Measurements from ENCODE around the gene HLA-DOA.

HLA-DOA gene

DNA sequence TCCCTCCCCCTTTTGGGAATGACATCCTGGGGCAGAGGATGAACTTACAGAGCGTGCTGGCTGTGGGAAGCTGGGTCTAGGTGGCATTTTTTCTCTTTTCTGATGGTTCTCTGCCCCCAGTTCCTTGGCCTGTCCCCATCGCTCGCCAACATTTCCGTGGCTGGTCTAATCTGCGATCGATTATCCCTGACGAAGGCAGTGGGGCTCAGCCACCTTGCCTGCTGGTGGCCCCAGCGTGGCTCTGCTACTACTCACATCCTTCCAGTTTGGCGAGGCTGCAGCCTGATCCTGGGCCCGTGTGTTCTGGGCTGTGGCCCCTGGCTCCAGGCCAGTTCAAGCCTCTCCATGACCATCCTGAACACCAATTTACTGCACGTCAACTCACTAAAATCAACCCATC, 6.4 kb upstream of the HLA-DOA start:
- no peak for DNase-seq

DNA sequence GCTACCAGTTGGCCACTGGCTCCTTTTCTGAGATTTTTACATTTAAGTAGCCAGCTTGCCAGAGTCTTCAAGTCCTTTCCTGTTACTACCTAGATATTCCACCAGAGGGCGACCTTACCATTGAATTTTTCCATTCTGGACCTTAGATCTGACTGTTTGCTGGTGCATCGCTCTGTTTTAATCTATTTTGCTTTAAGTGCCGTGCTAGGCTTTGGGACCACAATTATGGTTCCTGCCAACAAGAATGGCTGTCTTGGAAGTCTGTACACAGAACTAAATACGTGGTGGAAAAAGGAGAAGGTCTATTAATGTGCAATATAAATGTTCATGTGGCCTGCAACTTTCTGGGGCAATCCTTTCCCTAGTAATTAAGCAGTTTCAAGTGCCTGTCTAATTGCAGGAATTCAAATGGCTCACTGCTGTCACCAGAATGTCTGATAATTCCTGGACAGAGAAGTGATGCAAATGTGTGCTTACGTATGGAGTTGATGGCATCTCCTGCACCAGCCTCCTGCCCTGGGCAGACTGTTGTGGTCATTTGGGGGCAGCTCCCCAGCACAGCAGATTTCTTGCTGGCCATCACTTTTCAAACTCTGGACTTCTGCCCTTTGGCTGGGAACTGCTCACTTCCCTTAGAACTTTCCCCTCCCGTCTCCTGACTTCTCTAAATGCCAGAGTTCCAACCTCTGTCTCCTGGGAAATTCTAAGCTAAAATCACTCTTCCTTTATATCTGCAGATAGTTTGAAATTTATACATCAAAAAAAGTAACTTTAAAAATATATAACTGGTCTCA, 5.6 kb upstream of the HLA-DOA start:
- DNase-seq = peak in 1 of 2 experiments; percentile 38

DNA sequence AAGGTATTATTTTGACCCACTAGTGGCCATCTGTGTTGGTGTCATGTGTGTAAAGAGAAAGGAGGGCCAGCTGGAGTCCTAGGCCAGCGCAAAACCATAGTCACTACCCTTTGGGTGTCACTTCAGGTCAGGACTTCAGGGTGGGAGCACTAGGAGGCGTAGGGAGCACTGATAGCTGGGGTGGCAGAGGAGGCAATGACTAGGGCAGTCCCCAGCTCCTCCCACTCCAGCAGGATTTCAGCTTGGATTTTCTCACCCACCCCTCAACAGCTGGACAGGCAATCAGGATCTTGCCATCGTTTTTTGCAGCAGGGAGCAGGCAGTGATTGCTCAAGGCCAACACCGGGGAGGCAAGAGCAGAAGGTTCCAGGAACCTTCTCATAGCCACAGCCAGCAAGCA, 4.2 kb upstream of the HLA-DOA start:
- no peak for DNase-seq

DNA sequence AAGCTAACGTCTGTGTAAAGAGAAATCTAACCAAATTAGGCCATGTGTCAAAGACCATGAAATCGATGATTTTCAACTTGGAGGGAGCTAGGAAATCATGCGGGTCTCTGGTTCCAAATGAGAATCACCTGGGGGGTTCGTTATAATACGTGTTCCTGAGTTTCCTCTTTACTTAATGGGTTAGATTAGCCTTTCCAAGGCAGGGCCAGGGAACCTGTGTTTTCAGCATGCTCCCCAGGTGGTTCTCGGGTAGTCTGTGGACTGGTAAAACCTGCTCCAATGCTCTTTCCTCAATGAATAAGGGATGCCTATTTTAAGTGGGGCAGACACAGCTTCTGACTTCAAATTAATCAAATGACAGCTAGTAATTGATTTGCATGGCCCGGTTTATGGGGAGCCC, 965 bp upstream of the HLA-DOA start:
- DNase-seq = no peak

DNA sequence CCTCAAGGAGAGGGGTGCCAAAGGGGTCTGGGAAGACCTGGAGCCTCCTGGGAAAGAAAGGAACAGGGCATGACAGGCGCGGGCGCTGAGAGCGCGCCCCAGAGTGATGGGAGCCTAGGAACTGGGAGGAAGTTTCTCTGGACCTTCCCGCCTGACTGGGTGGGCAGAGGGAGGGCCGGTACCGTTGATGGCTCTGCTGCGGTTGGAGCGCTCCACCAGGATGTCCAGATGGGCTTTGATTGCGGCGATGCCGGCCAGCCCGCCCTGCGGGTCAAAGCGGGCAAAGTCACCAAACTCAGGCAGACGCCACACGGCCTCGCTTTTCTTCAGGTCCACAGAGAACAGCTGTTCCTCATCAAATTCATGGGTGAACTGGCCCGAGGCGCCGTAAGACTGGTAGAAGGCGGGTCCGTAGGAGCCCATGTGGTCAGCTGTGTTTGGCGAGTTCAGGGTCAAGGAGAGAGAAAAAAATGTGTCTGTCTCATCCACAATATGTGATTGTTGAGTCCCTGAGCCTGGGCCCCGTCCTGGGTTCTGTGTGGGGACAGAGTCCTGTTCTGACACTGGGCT, 1.5 kb downstream of the HLA-DOA start:
- DNase-seq = no peak

DNA sequence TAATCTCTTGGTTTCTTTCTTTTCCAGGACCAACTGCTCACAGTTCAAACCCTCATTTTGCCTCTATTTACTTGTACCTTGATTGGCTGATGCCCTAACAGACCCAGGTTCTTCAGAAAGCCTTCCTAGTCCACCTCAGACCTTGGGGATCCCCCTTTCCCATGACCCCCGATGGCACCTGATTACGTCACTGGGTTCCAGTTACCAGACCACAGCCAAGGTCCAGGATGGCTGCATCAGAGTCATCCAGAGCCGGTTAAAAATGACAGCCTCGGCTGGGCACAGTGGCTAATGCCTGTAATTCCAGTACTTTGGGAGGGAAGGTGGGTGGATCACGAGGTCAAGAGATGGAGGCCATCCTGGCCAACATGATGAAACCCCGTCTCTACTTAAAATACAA, 4.5 kb downstream of the HLA-DOA start:
- no peak for DNase-seq

DNA sequence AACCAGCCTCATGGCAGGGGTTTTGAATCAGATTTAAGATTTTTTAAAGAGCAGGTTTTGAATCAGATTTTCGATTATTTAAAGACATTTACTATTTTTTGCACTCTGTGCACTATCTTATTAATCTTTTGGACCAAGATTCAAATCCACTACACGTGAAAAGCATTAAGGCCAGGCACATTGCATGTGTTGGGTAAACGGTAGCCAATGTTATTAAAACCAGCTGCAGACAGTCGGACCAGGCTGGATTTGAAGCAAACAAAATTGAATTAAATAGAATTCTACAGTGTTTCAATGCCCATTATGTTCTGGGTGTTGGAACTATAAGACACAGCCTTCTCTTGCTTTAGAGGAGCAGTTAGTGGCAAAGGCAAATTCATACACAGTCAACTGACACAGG, 7.7 kb downstream of the HLA-DOA start:
- no peak for DNase-seq

DNA sequence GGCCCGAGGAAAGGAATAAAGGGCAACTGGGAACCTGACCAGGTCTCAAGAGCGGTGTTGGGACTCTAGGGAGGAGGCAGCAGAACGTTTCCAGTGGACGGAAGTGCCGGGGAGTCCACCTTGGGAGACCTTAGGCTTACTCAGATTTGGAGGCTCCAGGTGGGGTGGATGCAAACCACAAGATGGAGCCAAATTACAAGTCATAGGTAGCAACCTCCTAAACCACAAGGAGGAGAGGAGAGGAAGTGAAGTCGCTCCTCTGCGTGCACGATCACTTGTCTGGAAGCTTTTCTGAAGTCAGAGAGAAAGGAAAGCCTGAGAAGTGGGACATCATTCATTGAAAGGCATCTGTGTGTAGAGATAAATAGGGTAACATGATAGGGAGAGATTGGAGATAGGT, 9.3 kb downstream of the HLA-DOA start:
- no peak for DNase-seq

DNA sequence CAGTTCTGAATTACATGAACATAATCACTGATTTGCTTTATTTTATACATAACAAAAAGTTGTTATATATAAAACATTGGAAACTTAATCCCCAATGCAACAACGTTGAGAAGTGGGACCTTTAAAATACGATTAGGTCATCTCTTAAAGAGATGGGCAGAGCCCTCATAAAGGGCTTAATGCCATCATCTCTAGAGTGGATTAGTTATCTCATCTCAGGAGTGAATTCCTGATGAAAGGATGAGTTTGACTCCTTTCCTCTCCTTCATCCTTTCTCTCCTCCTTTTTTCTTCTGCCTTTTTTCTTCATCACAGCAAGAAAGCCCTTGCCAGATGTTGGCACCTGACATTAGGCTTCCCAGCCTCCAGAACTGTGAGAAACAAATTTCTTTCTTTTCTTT, 13.9 kb downstream of the HLA-DOA start:
- no peak for DNase-seq

DNA sequence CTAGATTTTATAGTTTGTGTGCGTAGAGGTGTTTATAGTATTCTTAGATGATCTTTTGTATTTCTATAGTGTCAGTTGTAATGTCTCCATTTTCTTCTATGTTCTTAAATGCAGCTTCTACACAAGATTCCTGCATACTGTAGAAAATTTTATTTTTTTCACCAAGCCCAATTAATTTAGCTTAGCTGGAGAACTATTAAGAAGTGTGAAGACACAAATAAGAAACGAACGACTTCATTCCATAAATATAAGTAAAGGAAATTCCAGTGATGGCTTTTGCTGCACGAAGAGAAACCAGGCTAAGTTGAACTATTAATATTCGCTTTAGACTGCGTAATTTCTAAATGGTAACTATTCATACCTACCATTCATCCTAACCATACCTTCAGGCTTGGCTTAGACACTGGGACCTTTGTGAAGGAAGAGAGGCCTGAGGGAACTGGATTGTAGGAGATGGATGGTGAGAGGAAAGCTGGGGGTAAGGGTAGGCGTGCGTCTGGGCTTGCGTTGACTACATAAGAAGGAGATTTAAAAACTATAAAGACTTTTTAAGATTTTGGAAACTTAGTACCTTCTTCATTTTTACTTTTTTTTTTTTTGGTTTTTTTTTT, 15.9 kb downstream of the HLA-DOA start:
- no peak for DNase-seq

DNA sequence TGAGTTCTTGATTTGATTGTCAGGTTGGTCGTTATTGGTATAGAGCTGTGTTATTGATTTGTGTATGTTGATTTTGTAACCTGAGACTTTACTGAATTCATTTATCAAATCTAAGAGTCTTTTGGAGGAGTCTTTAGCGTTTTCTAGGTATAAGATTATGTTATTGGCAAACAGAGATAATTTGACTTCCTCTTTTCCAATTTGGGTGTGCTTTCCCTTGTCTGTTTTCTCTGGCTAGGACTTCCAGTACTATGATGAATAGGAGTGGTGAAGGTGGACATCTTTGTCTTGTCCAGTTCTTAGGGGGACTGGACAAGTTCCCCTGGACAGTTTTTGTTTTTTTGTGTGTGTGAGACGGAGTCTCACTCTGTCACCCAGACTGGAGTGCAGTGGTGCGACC, 17.4 kb downstream of the HLA-DOA start:
- DNase-seq = no peak

DNA sequence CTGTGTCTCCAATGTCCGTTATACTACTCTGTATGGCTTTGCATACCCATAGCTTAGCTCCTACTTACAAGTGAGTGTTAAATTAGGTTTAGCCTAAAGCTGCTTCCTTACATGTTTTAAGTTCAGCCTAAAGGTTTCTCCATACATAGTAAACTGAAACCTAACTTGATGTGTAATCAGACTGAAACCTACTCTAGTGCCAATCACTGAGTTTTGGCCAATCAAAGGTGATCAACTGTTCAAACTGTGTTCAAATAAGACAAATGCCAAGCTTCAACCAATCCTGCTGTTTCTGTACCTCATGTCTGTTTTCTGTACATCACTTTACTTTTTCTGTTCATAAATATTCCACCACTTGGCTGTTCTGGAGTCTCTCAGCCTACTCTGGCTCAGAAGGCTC, 20.0 kb downstream of the HLA-DOA start:
- DNase-seq = no peak

DNA sequence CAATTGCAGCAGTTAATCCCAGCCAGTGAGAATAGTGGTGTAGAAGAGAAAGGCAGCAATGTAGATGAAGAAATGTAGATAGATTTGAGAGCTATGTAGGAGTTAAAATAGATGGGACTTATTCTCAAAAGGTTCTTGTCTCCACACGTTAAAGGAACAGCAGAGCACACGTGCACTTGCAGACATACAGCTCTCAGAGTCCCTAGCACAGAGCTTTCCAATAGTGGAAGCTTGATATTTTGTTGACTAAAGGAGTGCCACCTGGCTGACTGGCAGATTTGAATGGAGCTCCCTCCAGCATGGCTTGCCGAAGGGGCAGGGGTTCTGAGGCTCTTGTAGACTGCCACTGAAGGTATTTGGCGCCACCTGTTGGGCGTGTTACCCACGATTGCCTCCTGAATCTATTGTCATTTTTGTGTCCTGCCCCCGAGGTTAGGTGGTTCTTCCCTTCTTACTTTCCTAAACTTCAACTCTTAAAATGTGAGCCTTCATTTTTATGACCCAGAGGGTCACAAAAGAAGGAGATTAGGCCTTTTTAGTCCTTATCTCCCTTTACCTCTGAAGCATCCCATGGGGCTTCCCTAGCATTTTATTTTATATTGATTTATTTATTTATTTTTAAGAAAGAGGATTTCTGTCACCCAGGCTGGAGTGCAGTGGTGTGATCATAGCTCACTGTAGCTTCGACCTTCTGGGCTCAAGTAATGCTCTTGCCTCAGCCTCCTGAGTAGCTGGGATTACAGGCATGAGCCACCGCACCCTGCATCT, 24.6 kb downstream of the HLA-DOA start:
- peak; percentile 91 to 92 for DNase-seq

DNA sequence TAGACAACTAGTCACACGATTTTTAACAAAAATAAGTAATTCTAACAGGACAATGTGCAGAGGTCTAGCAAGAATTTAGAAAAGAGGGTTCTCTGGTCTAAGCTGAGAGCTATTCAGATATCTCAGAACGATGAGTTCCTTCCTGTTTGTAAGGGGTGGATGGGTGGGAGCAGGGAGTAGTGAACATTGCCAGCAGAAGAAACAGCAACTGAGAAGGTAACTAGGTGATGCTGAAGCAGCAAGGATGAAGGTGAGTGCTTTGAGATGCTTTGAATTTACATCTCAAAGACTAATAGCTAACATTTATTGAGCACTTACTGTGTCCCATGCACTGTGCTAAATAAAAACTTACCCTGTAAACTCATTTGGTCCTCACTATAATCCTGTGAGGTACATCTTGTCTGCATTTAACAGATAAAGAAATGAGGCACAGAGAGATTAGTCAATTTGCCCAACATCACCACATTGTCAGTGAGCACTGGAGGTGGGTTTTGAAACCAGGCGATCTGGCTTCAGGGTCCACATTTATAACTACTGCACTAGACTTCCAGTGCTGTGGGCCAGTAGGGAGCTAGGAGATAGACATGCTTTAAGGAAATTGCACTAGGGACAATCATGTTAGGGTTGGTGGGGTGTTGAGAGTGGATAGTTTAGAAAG, 25.3 kb downstream of the HLA-DOA start:
- no peak for DNase-seq

DNA sequence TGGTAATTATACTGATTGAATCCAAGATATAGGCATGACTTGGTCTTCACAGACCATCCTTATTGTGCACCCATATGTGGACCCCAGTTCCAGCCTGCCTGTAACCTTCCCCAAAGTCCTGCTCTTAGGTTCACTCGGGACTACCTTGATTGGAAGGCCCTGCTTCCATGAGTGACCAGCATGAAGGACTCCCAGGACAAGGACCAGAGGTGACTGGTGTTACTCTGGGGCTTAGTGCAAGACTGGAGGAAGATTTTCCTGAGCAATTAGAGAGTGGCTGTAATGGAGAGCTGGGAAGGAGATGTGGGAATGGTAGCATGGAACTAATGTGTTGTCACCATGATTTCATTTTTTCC, 25.9 kb downstream of the HLA-DOA start:
- no peak for DNase-seq

DNA sequence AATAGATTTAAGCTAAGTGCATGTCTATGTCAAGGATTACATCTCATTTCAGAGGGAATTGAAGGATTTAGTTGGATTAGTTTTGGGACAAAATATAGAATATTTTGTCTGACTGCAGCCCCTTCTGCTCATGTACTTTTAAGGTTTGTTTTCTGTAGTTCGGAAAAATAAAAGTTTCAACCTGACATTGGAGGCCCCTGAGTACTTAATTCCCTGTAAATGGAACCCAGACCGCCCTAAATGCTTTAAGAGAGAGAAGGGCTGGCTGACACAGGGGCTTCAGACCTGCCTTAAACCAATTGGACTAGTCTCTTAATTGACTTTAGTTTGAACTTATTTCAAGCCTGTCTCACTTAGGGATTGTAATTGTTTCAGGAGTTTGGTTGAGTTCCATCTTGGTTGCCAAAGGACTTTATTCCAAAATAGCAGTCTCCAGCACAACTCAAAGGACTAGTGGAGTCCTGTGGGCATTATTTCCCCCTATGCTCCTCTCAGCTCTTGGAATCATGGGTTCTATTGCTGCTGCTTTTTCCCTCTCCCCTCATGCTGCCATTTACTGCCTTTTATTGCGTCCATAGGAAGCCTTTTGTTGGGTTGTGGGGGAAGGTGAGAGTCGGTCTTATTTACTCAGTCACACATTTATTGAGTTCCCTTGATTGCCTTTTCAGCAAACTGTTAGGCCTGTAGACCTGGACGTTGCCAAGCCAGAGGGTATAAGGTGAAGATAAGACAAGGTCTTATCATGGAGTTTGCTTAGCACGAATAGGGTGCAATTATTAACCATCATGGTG, 26.5 kb downstream of the HLA-DOA start:
- no peak for DNase-seq

DNA sequence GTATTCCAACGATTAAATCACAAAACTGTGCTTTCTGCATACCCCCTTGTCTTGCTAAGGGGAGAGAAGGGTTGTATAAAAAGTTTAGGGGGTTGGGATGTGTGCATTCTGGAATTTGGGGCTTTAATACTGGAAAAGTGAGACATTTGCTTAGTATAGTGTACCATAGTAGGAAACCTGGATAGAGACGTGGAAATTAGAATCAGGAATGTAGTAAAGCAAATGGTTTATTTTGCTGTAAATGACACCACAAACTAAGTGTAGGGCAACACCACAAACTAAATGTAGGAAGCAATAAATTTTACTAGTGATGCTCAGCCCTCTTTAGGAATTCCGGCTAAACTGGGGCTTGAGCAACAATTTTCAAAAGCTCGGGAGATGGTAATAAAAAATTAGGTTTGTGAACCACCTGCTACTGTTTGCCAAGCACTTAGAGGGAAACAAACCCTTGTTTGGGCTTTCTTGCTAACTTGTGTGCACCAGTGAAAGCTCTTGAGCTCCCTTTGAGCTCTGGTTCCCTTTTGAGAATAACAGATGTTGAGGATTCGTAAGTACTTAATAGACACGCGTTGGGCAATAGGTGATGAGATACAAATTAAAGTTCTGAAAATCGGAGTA, 27.2 kb downstream of the HLA-DOA start:
- DNase-seq = no peak

DNA sequence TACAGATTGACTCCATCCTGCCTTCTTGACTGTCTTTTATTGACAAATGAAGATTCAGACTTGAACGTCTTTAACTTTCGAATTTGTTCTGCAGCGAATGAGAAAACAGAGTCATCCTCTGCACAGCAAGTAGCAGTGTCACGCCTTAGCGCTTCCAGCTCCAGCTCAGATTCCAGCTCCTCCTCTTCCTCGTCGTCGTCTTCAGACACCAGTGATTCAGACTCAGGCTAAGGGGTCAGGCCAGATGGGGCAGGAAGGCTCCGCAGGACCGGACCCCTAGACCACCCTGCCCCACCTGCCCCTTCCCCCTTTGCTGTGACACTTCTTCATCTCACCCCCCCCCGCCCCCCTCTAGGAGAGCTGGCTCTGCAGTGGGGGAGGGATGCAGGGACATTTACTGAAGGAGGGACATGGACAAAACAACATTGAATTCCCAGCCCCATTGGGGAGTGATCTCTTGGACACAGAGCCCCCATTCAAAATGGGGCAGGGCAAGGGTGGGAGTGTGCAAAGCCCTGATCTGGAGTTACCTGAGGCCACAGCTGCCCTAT, 28.8 kb downstream of the HLA-DOA start:
- DNase-seq = peak in 1 of 2 experiments; percentile 25

DNA sequence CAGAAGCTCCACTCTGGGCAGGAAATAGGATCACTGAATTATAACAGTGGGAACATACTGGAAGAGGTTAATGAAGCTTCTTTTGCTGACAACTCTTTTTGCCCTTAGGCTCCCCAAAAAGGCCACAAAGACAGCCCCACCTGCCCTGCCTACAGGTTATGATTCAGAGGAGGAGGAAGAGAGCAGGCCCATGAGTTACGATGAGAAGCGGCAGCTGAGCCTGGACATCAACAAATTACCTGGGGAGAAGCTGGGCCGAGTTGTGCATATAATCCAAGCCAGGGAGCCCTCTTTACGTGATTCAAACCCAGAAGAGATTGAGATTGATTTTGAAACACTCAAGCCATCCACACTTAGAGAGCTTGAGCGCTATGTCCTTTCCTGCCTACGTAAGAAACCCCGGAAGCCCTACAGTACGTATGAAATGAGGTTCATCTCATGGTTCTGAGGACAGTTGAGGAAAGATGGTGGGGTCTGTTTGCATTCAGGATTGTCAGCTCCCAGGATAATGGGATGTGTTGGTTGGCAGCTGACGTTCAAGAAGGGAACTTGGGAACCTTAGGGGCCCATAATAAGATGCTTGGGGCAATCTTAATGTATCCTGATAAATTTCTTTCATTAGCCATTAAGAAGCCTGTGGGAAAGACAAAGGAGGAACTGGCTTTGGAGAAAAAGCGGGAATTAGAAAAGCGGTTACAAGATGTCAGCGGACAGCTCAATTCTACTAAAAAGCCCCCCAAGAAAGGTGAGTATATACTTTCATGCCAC, 29.5 kb downstream of the HLA-DOA start:
- no peak for DNase-seq

DNA sequence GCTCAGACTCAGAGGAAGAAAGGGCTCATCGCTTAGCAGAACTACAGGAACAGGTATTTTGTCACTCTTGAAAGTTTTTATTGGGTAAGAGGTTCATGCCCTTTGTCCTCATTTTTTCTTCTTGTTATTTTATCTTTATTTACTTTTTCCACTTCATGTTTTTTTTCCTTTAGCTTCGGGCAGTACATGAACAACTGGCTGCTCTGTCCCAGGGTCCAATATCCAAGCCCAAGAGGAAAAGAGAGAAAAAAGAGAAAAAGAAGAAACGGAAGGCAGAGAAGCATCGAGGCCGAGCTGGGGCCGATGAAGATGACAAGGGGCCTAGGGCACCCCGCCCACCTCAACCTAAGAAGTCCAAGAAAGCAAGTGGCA, 31.5 kb downstream of the HLA-DOA start:
- DNase-seq = no peak

All from activated T-cell treated with anti-CD3 and anti-CD28 coated beads, Interleukin-2, amount 50 U/mL, for 48 hours (primary cell).